Spleen (tissue), 7 donors: ENCODE data around the gene CD200.

Source experiments
- CTCF ChIP-seq, 11 experiments: fragments of 200-600 bp in 7 of 11; fragments of 450-650 bp in 4 of 11; sonication (generic) in 4 of 11; IDR thresholded peaks in 8 of 11; conservative IDR thresholded peaks in 3 of 11; 1 replicate in 7 of 11; 2 replicates in 4 of 11; pipeline versions ENCODE4 v1.4.0 to v1.8.0; 2016 to 2021; ENCODE audit warnings: antibody characterized with exemption in 11 of 11, inconsistent platforms in 4 of 11, mild to moderate bottlenecking in 1 of 11
- POLR2A ChIP-seq, 3 donors: fragments of 450-650 bp; IDR thresholded peaks; one replicate each; pipeline ENCODE4 v1.5.1; 2017; ENCODE audit warnings: antibody characterized with exemption in 3 of 3, mild to moderate bottlenecking in 1 of 3
- donor health status: DM: no; HTN: no; CAD: no; lungs with moderate emphysema.
- donor health status: DM: no; HTN: no; CAD: no.
- donor health status: DM: no; HTN: no; CAD: no.

- TF ChIP-seq CTCF (IDR thresholded peaks at IDR 0.05 in 8 of 11, conservative IDR thresholded peaks at IDR 0.05 in 3 of 11) = no peak
- no peak for TF ChIP-seq POLR2A (IDR thresholded peaks at IDR 0.05)
Measured at GRCh38 chr3:112394003-112394640, 61.2 kb downstream of the CD200 start.
